Retinal pigment epithelial cell (primary cell): ENCODE data around the gene ARSG.

Source experiments
- DNase-seq: peaks from one replicate; pipeline ENCODE4 v3.0.0-alpha.2; 2010; ENCODE audit warnings: low read depth
- H3K4me3 ChIP-seq: 2 replicates; pipeline ENCODE4 v1.5.1; 2011; ENCODE audit warnings: mild to moderate bottlenecking, low read length, control low read depth, moderate library complexity
- CTCF ChIP-seq: conservative IDR thresholded peaks from 2 replicates; pipeline ENCODE4 v1.5.1; 2011; ENCODE audit warnings: low read depth, low read length, control low read depth, inconsistent platforms

ARSG gene

GRCh38 chr17:68320311-68320865 is 29.1 kb downstream of the ARSG start:
- no peak for DNase-seq
- H3K4me3 ChIP-seq = no peak overlapping the region
- TF ChIP-seq CTCF = no peak

GRCh38 chr17:68320943-68321555 is 29.8 kb downstream of the ARSG start:
- H3K4me3 ChIP-seq = no peak overlapping the region
- no peak for TF ChIP-seq CTCF
- no peak for DNase-seq

- no peak overlapping the region for H3K4me3 ChIP-seq
- no peak for DNase-seq
- TF ChIP-seq CTCF = no peak
These were observed 30.3 kb downstream of the ARSG start for GRCh38 chr17:68321556-68321954.

- DNase-seq = no peak
- no peak for TF ChIP-seq CTCF
These were observed 31.3 kb downstream of the ARSG start for GRCh38 chr17:68322630-68323029.

GRCh38 chr17:68324114-68324513 is 32.8 kb downstream of the ARSG start:
- no peak overlapping the region for H3K4me3 ChIP-seq
- TF ChIP-seq CTCF = no peak
- no peak for DNase-seq

More at GRCh38 chr17:68322630-68323029, 31.3 kb downstream of the ARSG start:
- H3K4me3 ChIP-seq = no peak overlapping the region

- no peak overlapping the region for H3K4me3 ChIP-seq
- no peak for DNase-seq
- no peak for TF ChIP-seq CTCF
These were observed 33.5 kb downstream of the ARSG start for GRCh38 chr17:68324654-68325336.

GRCh38 chr17:68325961-68326360 is 34.7 kb downstream of the ARSG start:
- DNase-seq = no peak
- no peak overlapping the region for H3K4me3 ChIP-seq
- no peak for TF ChIP-seq CTCF
